ENCODE results near the gene AKAP6. TPM values are rescaled to one million over a fixed set of nuclear protein-coding genes. Genes with fewer than 3 reads are reported as not detected.
"Not testable (repeated sequence)": the region's sequence is repeated elsewhere in the genome, so short reads cannot be mapped to it uniquely, and the experiment has no call there.

The AKAP6 gene
- total RNA-seq, 1 donor from 2014 or later, result 180 TPM

- ATAC-seq (ENCODE audit: poor library complexity), result no peak
- no peak for DNase-seq
- intact Hi-C loops (cut with DNase I), result loop anchor here (10.0 kb wide), 3 partner anchors 127 to 1217 kb away; no protein-coding TSS in a partner anchor
Measured at GRCh38 chr14:32578181-32578580, 249.1 kb downstream of the AKAP6 start.

- DNase-seq; ATAC-seq (ENCODE audit: poor library complexity); intact Hi-C loops (cut with DNase I): not testable (repeated sequence)
Measured at GRCh38 chr14:32583427-32583826, 254.3 kb downstream of the AKAP6 start.

GRCh38 chr14:32584079-32584478 is 255.0 kb downstream of the AKAP6 start:
- DNase-seq (no peak), ATAC-seq (ENCODE audit: poor library complexity) (no peak)
- intact Hi-C loops (cut with DNase I), result no loop called here

GRCh38 chr14:32587461-32587860 is 258.4 kb downstream of the AKAP6 start:
- ATAC-seq (ENCODE audit: poor library complexity) (no peak), DNase-seq (no peak)
- intact Hi-C loops (cut with DNase I), result no loop called here

GRCh38 chr14:32588448-32589320 is 259.6 kb downstream of the AKAP6 start:
- DNase-seq (no peak), ATAC-seq (ENCODE audit: poor library complexity) (peak; percentile 21)
- intact Hi-C loops (cut with DNase I), result no loop called here

GRCh38 chr14:32590157-32590556 is 261.1 kb downstream of the AKAP6 start:
- intact Hi-C loops (cut with DNase I), result no loop called here
- ATAC-seq (ENCODE audit: poor library complexity) (peak; percentile 78), DNase-seq (no peak)

- ATAC-seq (ENCODE audit: poor library complexity) (peak; percentile 33), DNase-seq (no peak)
- intact Hi-C loops (cut with DNase I), result no loop called here
Measured at GRCh38 chr14:32593290-32593942, 264.3 kb downstream of the AKAP6 start.

- intact Hi-C loops (cut with DNase I), result no loop called here
- ATAC-seq (ENCODE audit: poor library complexity), result no peak
- no peak for DNase-seq
Measured at GRCh38 chr14:32594766-32595165, 265.7 kb downstream of the AKAP6 start.

- ATAC-seq (ENCODE audit: poor library complexity) (no peak), DNase-seq (no peak)
- intact Hi-C loops (cut with DNase I), result no loop called here
Measured at GRCh38 chr14:32595497-32595896, 266.4 kb downstream of the AKAP6 start.

GRCh38 chr14:32596390-32596789 is 267.3 kb downstream of the AKAP6 start:
- DNase-seq (no peak), ATAC-seq (ENCODE audit: poor library complexity) (no peak)
- intact Hi-C loops (cut with DNase I), result no loop called here

GRCh38 chr14:32597771-32598170 is 268.7 kb downstream of the AKAP6 start:
- DNase-seq, result no peak
- ATAC-seq (ENCODE audit: poor library complexity), result no peak
- intact Hi-C loops (cut with DNase I), result no loop called here

GRCh38 chr14:32601069-32601468 is 272.0 kb downstream of the AKAP6 start:
- DNase-seq (no peak), ATAC-seq (ENCODE audit: poor library complexity) (no peak)
- intact Hi-C loops (cut with DNase I), result no loop called here

GRCh38 chr14:32601906-32602305 is 272.8 kb downstream of the AKAP6 start:
- ATAC-seq (ENCODE audit: poor library complexity), result peak; percentile 69

GRCh38 chr14:32602699-32603098 is 273.6 kb downstream of the AKAP6 start:
- intact Hi-C loops (cut with DNase I), result no loop called here
- DNase-seq (no peak), ATAC-seq (ENCODE audit: poor library complexity) (peak; percentile 45)

More at GRCh38 chr14:32601906-32602305, 272.8 kb downstream of the AKAP6 start:
- no peak for DNase-seq
- intact Hi-C loops (cut with DNase I), result no loop called here

GRCh38 chr14:32603992-32604565 is 275.0 kb downstream of the AKAP6 start:
- no peak for ATAC-seq (ENCODE audit: poor library complexity)
- intact Hi-C loops (cut with DNase I), result no loop called here
- DNase-seq, result no peak

GRCh38 chr14:32606301-32606700 is 277.2 kb downstream of the AKAP6 start:
- intact Hi-C loops (cut with DNase I), result no loop called here
- DNase-seq (no peak), ATAC-seq (ENCODE audit: poor library complexity) (no peak)

- intact Hi-C loops (cut with DNase I), result no loop called here
- DNase-seq, result no peak
- ATAC-seq (ENCODE audit: poor library complexity), result peak; percentile 48
Measured at GRCh38 chr14:32607399-32607798, 278.3 kb downstream of the AKAP6 start.

- ATAC-seq (ENCODE audit: poor library complexity) (no peak), DNase-seq (no peak)
- intact Hi-C loops (cut with DNase I), result no loop called here
Measured at GRCh38 chr14:32608857-32609256, 279.8 kb downstream of the AKAP6 start.

- no peak for ATAC-seq (ENCODE audit: poor library complexity)
- intact Hi-C loops (cut with DNase I), result no loop called here
- no peak for DNase-seq
Measured at GRCh38 chr14:32609388-32609787, 280.3 kb downstream of the AKAP6 start.

GRCh38 chr14:32611752-32612151 is 282.7 kb downstream of the AKAP6 start:
- intact Hi-C loops (cut with DNase I), result no loop called here
- ATAC-seq (ENCODE audit: poor library complexity), result peak; percentile 28
- no peak for DNase-seq
